HepG2 (cell line): Measurements from ENCODE around the gene RMI1. TPM values are rescaled to one million over a fixed set of nuclear protein-coding genes. Genes with fewer than 3 reads are reported as not detected.
A peak's percentile ranks its signal among the peaks of the same experiment; 100 is the strongest.

Experiments
- ATAC-seq: fragments of 200-7000 bp; cut with Tn5 transposase; 3 replicates; pipeline ENCODE4 v1.9.1; 2020; ENCODE audit warnings: mild to moderate bottlenecking, moderate library complexity
- BruUV-seq: library from RNA; stranded (reverse); fragments of 400-500 nt; replicated peaks from 2 replicates; lab custom pipeline; 2021; lab: Mats Ljungman, UMichigan
- CTCF ChIA-PET: fragments of 300-600 bp; formaldehyde crosslinking; extraction: SDS; loops from one replicate; lab custom pipeline; 2021; ENCODE audit warnings: low total read pairs, inconsistent platforms, low intra/inter-chr PET ratio; lab: Yijun Ruan, JAX
- POLR2A ChIA-PET: fragments of 350-600 bp; sonication (Branson Sonifier 250); formaldehyde crosslinking; loops from one replicate; lab custom pipeline; 2020; ENCODE audit warnings: antibody characterized with exemption, inconsistent platforms; lab: Yijun Ruan, JAX
- DNase-seq: peaks from one replicate; pipeline ENCODE4 v3.0.0-alpha.2; 2015; ENCODE audit warnings: low spot score
- FAIRE-seq: peaks from 3 replicates; lab custom pipeline; 2011; peaks lifted over from hg19 to GRCh38; lab: Jason Lieb, UNC
- H2AFZ ChIP-seq: one replicate; pipeline ENCODE4 v1.6.1; 2011; ENCODE audit warnings: low read length, inconsistent platforms
- H3K27ac ChIP-seq: fragments of 300-600 bp; 3 replicates; pipeline ENCODE4 v1.8.0; 2011; ENCODE audit warnings: mixed run types, mild to moderate bottlenecking, mixed read lengths, low read length, inconsistent platforms; ENCODE audit not compliant: insufficient read depth; ENCODE audit errors: extremely low read length
- H3K27me3 ChIP-seq, 2 experiments: fragments of 200-600 bp in 1 of 2; 2 replicates in 1 of 2; 3 replicates in 1 of 2; pipeline versions ENCODE4 v1.6.0 to v1.8.0; 2011; ENCODE audit warnings: low read length in 2 of 2, mild to moderate bottlenecking in 2 of 2, moderate library complexity in 2 of 2, inconsistent platforms in 1 of 2; ENCODE audit not compliant: insufficient read depth in 2 of 2, control insufficient read depth in 1 of 2
- H3K36me3 ChIP-seq, 2 experiments: fragments of 200-600 bp in 1 of 2; replicated peaks in 1 of 2; 2 replicates in 1 of 2; 3 replicates in 1 of 2; pipeline versions ENCODE4 v1.5.1 to v1.8.0; 2011; ENCODE audit warnings: low read length in 2 of 2, inconsistent platforms in 1 of 2; ENCODE audit not compliant: insufficient read depth in 2 of 2, control insufficient read depth in 1 of 2
- H3K4me1 ChIP-seq: 2 replicates; pipeline ENCODE4 v1.5.1; 2012; ENCODE audit warnings: low read length, inconsistent platforms; ENCODE audit not compliant: insufficient read depth
- H3K4me2 ChIP-seq: 2 replicates; pipeline ENCODE4 v1.6.0; 2011; ENCODE audit warnings: low read depth, low read length, inconsistent platforms
- H3K4me3 ChIP-seq, 3 experiments: fragments of 200-600 bp in 1 of 3; sonication (generic), shearing (Covaris generic) in 1 of 3; replicated peaks in 1 of 3; 2 replicates each; pipeline ENCODE4 v1.5.1; 2011 to 2016; ENCODE audit warnings: low read length in 3 of 3, inconsistent platforms in 2 of 3, low read depth in 2 of 3, mild to moderate bottlenecking in 2 of 3, control low read depth in 1 of 3, mixed read lengths in 1 of 3; ENCODE audit not compliant: insufficient read depth in 1 of 3
- H3K79me2 ChIP-seq: one replicate; pipeline ENCODE4 v1.6.1; 2011; ENCODE audit warnings: low read length, inconsistent platforms; ENCODE audit not compliant: insufficient read depth
- H3K9ac ChIP-seq: 2 replicates; pipeline ENCODE4 v1.6.0; 2011; ENCODE audit warnings: mild to moderate bottlenecking, low read depth, low read length, inconsistent platforms; ENCODE audit not compliant: insufficient read depth
- H3K9me3 ChIP-seq: 2 replicates; pipeline ENCODE4 v1.5.1; 2012; ENCODE audit warnings: mild to moderate bottlenecking, low read length
- H4K20me1 ChIP-seq: 2 replicates; pipeline ENCODE4 v1.6.0; 2011; ENCODE audit warnings: inconsistent platforms, mild to moderate bottlenecking, low read length, moderate library complexity; ENCODE audit not compliant: insufficient read depth
- POLR2A ChIP-seq, 2 experiments: IDR thresholded peaks; 2 replicates each; pipeline ENCODE4 v1.6.1; 2011; ENCODE audit warnings: low read depth in 2 of 2, low read length in 2 of 2, mild to moderate bottlenecking in 1 of 2, moderate library complexity in 1 of 2; ENCODE audit not compliant: insufficient read depth in 1 of 2
- RBM22 ChIP-seq: fragments of 200-400 bp; formaldehyde crosslinking; optimal IDR thresholded peaks from 2 replicates; pipeline ENCODE3; 2017; ENCODE audit warnings: mild to moderate bottlenecking, low read length, moderate library complexity
- ZC3H13 ChIP-seq: sonication (generic); formaldehyde crosslinking; IDR thresholded peaks from 2 replicates; pipeline ENCODE4 v1.8.1; 2023; ENCODE audit warnings: mild to moderate bottlenecking, missing genetic modification reagents, moderate library complexity
- WGBS: methylation state at CpG from one replicate; pipeline ENCODE4 v1.1.6; 2017; ENCODE audit warnings: low lambda C conversion rate; 5-methylcytosine and 5-hydroxymethylcytosine counted together
- in situ Hi-C: cut with HindIII; loops from 2 replicates; pipeline ENCODE4 v1.10.0; 2017; ENCODE audit warnings: low pct_unique_long_range_greater_than_20kb; ENCODE audit not compliant: extremely low pct_ligation_motif_present
- intact Hi-C: fragments of 100-400 bp; cut with micrococcal nuclease; formaldehyde crosslinking; loops from one replicate; pipeline ENCODE4 v1.10.0; 2022; ENCODE audit not compliant: unreplicated experiment
- polyA plus RNA-seq, 8 experiments: library from polyadenylated mRNA; depleted of rRNA in 3 of 8; stranded (reverse) in 7 of 8; unstranded in 1 of 8; fragments of >200 nt; fragmentation: Illumina TruSeq in 4 of 8; extraction: Trizol in 4 of 8; gene quantifications; 2 replicates each; pipeline versions ENCODE4 v1.2.1 to v1.2.3, GENCODE V29; 2011 to 2016; ENCODE audit warnings: low read depth in 4 of 8, missing spikeins in 1 of 8, mixed read lengths in 1 of 8; ENCODE audit not compliant: insufficient read depth in 1 of 8
- total RNA-seq, 5 experiments: library from RNA; depleted of rRNA; stranded (reverse); fragments of >200 nt; fragmentation: Illumina TruSeq; extraction: Trizol; gene quantifications; 2 replicates each; pipeline ENCODE4 v1.2.3, GENCODE V29; 2016; ENCODE audit warnings: low read depth in 1 of 5
- TF ChIP-seq, protein P1 (sequence below): sonication (generic); formaldehyde crosslinking; IDR thresholded peaks from 2 replicates; pipeline ENCODE4 v1.5.0; 2020; ENCODE audit warnings: missing genetic modification reagents, mild to moderate bottlenecking, borderline replicate concordance
- TF ChIP-seq, protein P2 (sequence below): IDR thresholded peaks from 2 replicates; pipeline ENCODE4 v1.6.1; 2016
- TF ChIP-seq, protein P3 (sequence below), 2 experiments: IDR thresholded peaks; 2 replicates each; pipeline ENCODE4 v1.6.1; 2011 to 2012; ENCODE audit warnings: low read length in 2 of 2, borderline replicate concordance in 1 of 2, low read depth in 1 of 2, mild to moderate bottlenecking in 1 of 2, moderate library complexity in 1 of 2

RMI1 gene
- total and polyA plus RNA-seq, 2 of the 13 experiments (the other 11 are each of a cell fraction or from before 2014, with no cell fraction given): 0.54 to 3.7 TPM

DNA sequence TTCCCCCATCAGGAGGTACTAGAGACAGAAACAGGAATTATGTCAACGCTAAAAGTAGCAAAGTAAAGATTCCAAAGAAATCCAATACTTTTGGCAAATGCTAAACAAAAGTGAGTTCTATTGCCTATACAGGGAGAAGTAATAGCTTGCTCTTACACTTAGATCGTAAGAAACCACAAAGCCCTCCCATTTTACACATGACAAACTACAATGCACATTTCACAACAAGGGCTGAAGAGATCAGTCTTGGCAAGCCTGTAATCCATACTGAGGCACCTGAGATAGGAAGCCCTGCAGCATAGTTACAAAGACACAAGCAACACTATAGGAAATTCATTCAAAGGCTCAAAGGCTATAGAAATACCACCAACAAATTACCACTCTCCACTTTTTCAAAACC is 8.3 kb upstream of the RMI1 start:
- Histone ChIP-seq H3K9ac (no peak overlapping the region), H3K79me2 (peaks cover 47% of the 10 kb centered on the region), H4K20me1 (peaks cover 57% of the 10 kb centered on the region), H3K36me3 (peaks cover 12 to 83% of the 10 kb centered on the region in 2 experiments), H3K27me3 (no peaks in the 10 kb centered on the region), H3K9me3 (no peaks in the 10 kb centered on the region), H3K4me3 (no peak overlapping the region), H3K4me1 (peaks cover 44% of the 10 kb centered on the region), H3K4me2 (no peak overlapping the region), H2AFZ (no peak overlapping the region), H3K27ac (no peak overlapping the region)
- DNase-seq (no peak), ATAC-seq (peak; percentile 27), FAIRE-seq (no peak)
- ChIA-PET CTCF (no interaction called here), POLR2A (interaction anchor here (1.5 kb wide), 1 partner anchor 8 kb away, joined by 7 read pairs; the partner anchor contains the start of genes HNRNPK and RMI1)
- in situ Hi-C loops: no loop called here
- BruUV-seq: no TSS peak
- 97% methylated on average over 2 of the region's 2 CpGs for WGBS
- TF ChIP-seq, protein P1, sequence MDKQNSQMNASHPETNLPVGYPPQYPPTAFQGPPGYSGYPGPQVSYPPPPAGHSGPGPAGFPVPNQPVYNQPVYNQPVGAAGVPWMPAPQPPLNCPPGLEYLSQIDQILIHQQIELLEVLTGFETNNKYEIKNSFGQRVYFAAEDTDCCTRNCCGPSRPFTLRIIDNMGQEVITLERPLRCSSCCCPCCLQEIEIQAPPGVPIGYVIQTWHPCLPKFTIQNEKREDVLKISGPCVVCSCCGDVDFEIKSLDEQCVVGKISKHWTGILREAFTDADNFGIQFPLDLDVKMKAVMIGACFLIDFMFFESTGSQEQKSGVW: no peak
- TF ChIP-seq RBM22: peak; percentile 31
- TF ChIP-seq, protein P2, sequence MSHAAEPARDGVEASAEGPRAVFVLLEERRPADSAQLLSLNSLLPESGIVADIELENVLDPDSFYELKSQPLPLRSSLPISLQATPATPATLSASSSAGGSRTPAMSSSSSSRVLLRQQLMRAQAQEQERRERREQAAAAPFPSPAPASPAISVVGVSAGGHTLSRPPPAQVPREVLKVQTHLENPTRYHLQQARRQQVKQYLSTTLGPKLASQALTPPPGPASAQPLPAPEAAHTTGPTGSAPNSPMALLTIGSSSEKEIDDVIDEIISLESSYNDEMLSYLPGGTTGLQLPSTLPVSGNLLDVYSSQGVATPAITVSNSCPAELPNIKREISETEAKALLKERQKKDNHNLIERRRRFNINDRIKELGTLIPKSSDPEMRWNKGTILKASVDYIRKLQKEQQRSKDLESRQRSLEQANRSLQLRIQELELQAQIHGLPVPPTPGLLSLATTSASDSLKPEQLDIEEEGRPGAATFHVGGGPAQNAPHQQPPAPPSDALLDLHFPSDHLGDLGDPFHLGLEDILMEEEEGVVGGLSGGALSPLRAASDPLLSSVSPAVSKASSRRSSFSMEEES (CRISPR knock-in tag): no peak
- peak in 1 of 2 experiments; percentile 21; a peak in 1 of 4 replicates for TF ChIP-seq POLR2A (IDR thresholded peaks at IDR 0.05; ENCODE audit: insufficient read depth in 1 of 2, low read depth in 2 of 2, low read length in 2 of 2)
- no peak for TF ChIP-seq ZC3H13 (CRISPR knock-in tag)
- TF ChIP-seq, protein P3, sequence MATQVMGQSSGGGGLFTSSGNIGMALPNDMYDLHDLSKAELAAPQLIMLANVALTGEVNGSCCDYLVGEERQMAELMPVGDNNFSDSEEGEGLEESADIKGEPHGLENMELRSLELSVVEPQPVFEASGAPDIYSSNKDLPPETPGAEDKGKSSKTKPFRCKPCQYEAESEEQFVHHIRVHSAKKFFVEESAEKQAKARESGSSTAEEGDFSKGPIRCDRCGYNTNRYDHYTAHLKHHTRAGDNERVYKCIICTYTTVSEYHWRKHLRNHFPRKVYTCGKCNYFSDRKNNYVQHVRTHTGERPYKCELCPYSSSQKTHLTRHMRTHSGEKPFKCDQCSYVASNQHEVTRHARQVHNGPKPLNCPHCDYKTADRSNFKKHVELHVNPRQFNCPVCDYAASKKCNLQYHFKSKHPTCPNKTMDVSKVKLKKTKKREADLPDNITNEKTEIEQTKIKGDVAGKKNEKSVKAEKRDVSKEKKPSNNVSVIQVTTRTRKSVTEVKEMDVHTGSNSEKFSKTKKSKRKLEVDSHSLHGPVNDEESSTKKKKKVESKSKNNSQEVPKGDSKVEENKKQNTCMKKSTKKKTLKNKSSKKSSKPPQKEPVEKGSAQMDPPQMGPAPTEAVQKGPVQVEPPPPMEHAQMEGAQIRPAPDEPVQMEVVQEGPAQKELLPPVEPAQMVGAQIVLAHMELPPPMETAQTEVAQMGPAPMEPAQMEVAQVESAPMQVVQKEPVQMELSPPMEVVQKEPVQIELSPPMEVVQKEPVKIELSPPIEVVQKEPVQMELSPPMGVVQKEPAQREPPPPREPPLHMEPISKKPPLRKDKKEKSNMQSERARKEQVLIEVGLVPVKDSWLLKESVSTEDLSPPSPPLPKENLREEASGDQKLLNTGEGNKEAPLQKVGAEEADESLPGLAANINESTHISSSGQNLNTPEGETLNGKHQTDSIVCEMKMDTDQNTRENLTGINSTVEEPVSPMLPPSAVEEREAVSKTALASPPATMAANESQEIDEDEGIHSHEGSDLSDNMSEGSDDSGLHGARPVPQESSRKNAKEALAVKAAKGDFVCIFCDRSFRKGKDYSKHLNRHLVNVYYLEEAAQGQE (IDR thresholded peaks at IDR 0.05; ENCODE audit: borderline replicate concordance in 1 of 2, low read depth in 1 of 2, low read length in 2 of 2): no peak
- intact Hi-C loops: no loop called here
